ENCODE data around the gene SEMA3F. TPM values are rescaled to one million over a fixed set of nuclear protein-coding genes. Genes with fewer than 3 reads are reported as not detected.
A peak's percentile ranks its signal among the peaks of the same experiment; 100 is the strongest.

SEMA3F gene
- total and polyA plus RNA-seq, 8 donors = 1.4 to 8.8 (median 4.9) TPM

GRCh38 chr3:50231581-50231980 lies 76.5 kb downstream of the SEMA3F start:
- ATAC-seq (no peak), DNase-seq (no peak), FAIRE-seq (no peak)
- 67 to 78% methylated on average over 5 of the region's 5 CpGs for WGBS, 2 donors
- no peak overlapping the region for H3K27ac ChIP-seq
- TF ChIP-seq, protein P1, sequence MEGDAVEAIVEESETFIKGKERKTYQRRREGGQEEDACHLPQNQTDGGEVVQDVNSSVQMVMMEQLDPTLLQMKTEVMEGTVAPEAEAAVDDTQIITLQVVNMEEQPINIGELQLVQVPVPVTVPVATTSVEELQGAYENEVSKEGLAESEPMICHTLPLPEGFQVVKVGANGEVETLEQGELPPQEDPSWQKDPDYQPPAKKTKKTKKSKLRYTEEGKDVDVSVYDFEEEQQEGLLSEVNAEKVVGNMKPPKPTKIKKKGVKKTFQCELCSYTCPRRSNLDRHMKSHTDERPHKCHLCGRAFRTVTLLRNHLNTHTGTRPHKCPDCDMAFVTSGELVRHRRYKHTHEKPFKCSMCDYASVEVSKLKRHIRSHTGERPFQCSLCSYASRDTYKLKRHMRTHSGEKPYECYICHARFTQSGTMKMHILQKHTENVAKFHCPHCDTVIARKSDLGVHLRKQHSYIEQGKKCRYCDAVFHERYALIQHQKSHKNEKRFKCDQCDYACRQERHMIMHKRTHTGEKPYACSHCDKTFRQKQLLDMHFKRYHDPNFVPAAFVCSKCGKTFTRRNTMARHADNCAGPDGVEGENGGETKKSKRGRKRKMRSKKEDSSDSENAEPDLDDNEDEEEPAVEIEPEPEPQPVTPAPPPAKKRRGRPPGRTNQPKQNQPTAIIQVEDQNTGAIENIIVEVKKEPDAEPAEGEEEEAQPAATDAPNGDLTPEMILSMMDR (IDR thresholded peaks at IDR 0.05) = no peak
- H3K4me1 ChIP-seq = peaks cover 0 to 7% (median 4%) of the 10 kb centered on the region in 3 donors
- intact Hi-C loops (cut with DNase I) = no loop called here
- no peaks in the 10 kb centered on the region for H3K36me3 ChIP-seq
- no peak overlapping the region for H3K4me3 ChIP-seq
- no peaks in the 10 kb centered on the region for H3K27me3 ChIP-seq
- no peaks in the 10 kb centered on the region for H3K9me3 ChIP-seq

DNA sequence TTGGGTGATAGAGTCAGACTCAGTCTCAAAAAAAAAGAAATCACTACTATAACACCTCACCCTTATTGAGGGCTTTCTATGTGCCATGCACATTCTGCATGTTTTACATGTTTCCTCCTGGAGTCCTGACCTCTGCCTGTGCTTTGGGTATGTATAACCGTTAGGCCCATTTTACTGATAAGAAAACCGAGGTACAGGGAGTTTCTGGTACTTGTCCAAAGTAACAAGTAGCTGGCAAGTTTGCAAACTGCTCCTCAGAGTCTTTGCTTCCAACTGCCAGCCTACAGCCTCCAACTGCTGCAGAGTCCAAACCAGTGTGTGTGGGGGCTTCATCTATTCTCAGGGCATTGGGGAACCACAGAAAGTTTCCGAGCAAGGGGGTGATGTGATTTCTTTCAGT lies 77.2 kb downstream of the SEMA3F start:
- no peaks in the 10 kb centered on the region for H3K27me3 ChIP-seq
- FAIRE-seq = no peak
- peaks cover 0 to 10% (median 0%) of the 10 kb centered on the region in 3 donors for H3K4me1 ChIP-seq
- H3K36me3 ChIP-seq = no peaks in the 10 kb centered on the region
- no peak overlapping the region for H3K27ac ChIP-seq
- DNase-seq = no peak
- no peak for ATAC-seq
- intact Hi-C loops (cut with DNase I) = no loop called here
- TF ChIP-seq, protein P1 (IDR thresholded peaks at IDR 0.05) = no peak
- H3K4me3 ChIP-seq = no peak overlapping the region
- H3K9me3 ChIP-seq = no peaks in the 10 kb centered on the region
- 41 to 52% methylated on average over 3 of the region's 3 CpGs for WGBS, 2 donors

DNA sequence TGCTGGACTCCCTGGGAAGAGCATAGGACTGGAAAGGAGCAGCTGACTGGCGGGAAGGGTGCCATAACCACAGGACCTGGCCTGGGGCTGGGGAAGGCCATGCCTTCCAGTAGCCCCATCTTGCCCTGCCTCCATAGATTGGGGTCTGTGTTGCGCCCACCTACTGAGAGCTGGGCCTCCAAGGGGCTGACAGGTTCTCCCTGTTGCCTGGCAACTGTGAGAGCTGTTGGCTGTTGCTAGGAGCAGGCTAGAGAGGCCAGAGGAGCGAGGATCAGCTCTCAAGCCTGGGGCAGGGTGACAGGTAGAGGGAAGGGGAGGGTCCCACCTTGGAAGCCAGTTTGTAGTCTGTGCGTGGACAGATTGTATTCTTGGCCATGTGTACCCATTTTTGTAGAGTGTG lies 78.1 kb downstream of the SEMA3F start:
- no peaks in the 10 kb centered on the region for H3K27me3 ChIP-seq
- no peak overlapping the region for H3K27ac ChIP-seq
- H3K36me3 ChIP-seq = no peaks in the 10 kb centered on the region
- TF ChIP-seq, protein P1 (IDR thresholded peaks at IDR 0.05) = no peak
- WGBS, 2 donors = 82 to 87% methylated on average over 4 of the region's 4 CpGs
- peaks cover 1 to 5% (median 3%) of the 10 kb centered on the region in 3 donors for H3K4me1 ChIP-seq
- FAIRE-seq = no peak
- DNase-seq = peak in 1 of 6 donors; percentile 42
- no peaks in the 10 kb centered on the region for H3K9me3 ChIP-seq
- H3K4me3 ChIP-seq = no peak overlapping the region
- no peak for ATAC-seq
- intact Hi-C loops (cut with DNase I) = no loop called here

GRCh38 chr3:50235716-50236483 lies 80.8 kb downstream of the SEMA3F start, which contains the start of gene GNAI2:
GNAI2 (plus strand) TSS chr3:50236204; CDS start chr3:50236336, 132 bp downstream.
- Histone ChIP-seq H3K4me1 (peaks cover 3 to 12% (median 11%) of the 10 kb centered on the region in 3 donors), H3K27ac (peak within 1 kb of the TSS; percentile 44 to 87 (median 79)), H3K4me3 (peak within 1 kb of the TSS; percentile 51 to 78 (median 74)), H3K36me3 (no peaks in the 10 kb centered on the region), H3K27me3 (no peaks in the 10 kb centered on the region), H3K9me3 (no peaks in the 10 kb centered on the region)
- peak; percentile 98 for FAIRE-seq
- intact Hi-C loops (cut with DNase I) = no loop called here
- peak; percentile 87 to 94 (median 90) for ATAC-seq
- DNase-seq = peak; percentile 95 to 99 (median 99)
- TF ChIP-seq, protein P1 (IDR thresholded peaks at IDR 0.05) = no peak
- WGBS, 2 donors = 1% methylated on average over 51 to 75 of the region's 75 CpGs
